GM19023 (cell line): ENCODE data around the gene EOLA1.
"Not testable (repeated sequence)": the region's sequence is repeated elsewhere in the genome, so short reads cannot be mapped to it uniquely, and the experiment has no call there.

Experiments used
- ATAC-seq: cut with Tn5 transposase; IDR thresholded peaks from one replicate; pipeline ENCODE4 v1.9.1; 2021; ENCODE audit warnings: mild to moderate bottlenecking, moderate library complexity; ENCODE audit not compliant: unreplicated experiment

The EOLA1 gene

DNA sequence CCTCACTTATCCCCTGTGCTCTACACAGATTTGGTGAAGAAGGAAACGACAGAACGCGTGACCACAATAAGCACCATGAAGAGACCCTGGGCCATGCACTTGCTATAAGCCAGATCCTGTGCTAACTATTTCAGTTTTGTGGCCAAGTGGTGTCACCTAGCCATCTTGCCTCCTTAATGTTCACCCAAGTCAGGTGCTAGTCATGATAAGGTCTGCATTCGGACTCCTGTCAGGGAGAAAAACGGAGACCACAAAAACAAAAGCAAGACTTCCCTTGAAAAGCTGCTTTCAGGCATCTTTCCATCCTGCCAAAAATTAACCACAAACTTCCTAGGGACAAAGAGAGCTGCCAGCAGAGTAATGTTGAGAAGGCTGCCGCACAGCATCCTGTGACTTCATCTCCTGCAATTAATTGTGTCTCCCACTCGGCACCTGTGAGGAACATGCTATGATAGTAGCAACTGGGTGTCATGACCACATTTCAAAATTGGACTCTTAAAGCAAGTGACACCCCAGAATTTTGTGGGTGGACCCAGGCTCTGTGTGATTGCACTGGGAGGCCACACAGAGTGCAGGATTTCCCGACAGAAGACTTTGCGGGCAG, 26.9 kb upstream of the EOLA1 start:
- ATAC-seq, result no peak

- no peak for ATAC-seq
Observed at GRCh38 chrX:149515954-149516602, 24.7 kb upstream of the EOLA1 start.

DNA sequence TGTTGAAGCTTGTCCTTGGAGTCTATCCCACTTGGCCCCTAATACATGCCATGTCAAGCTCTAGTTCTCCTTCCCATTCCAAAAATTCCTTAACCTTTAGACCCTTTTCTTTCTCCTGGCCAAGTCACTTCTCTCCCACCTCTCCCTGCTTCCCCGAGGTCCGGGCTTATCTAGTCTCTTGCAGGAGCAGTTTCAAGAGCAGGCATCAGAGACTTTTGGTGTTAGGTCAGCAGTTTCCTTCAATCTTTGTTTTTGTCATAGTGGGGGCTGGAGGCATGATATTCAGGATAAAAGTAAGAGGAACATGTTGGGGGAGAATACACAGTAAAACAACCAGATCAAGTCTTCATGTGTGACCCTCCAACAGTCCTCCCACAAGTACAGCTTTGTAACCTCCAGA, 24.2 kb upstream of the EOLA1 start:
- no peak for ATAC-seq

- ATAC-seq, result no peak
Observed at GRCh38 chrX:149517308-149517707, 23.5 kb upstream of the EOLA1 start.

GRCh38 chrX:149518236-149518635, 22.6 kb upstream of the EOLA1 start:
- no peak for ATAC-seq

GRCh38 chrX:149520636-149521277, 20.1 kb upstream of the EOLA1 start:
- not testable (repeated sequence) for ATAC-seq

GRCh38 chrX:149521438-149521837, 19.4 kb upstream of the EOLA1 start:
- ATAC-seq, result no peak

- ATAC-seq, result no peak
Observed at GRCh38 chrX:149522916-149523315, 17.9 kb upstream of the EOLA1 start.

GRCh38 chrX:149525389-149525788, 15.4 kb upstream of the EOLA1 start:
- peak; percentile 88 for ATAC-seq

GRCh38 chrX:149525903-149526302, 14.9 kb upstream of the EOLA1 start:
- peak; percentile 46 for ATAC-seq

DNA sequence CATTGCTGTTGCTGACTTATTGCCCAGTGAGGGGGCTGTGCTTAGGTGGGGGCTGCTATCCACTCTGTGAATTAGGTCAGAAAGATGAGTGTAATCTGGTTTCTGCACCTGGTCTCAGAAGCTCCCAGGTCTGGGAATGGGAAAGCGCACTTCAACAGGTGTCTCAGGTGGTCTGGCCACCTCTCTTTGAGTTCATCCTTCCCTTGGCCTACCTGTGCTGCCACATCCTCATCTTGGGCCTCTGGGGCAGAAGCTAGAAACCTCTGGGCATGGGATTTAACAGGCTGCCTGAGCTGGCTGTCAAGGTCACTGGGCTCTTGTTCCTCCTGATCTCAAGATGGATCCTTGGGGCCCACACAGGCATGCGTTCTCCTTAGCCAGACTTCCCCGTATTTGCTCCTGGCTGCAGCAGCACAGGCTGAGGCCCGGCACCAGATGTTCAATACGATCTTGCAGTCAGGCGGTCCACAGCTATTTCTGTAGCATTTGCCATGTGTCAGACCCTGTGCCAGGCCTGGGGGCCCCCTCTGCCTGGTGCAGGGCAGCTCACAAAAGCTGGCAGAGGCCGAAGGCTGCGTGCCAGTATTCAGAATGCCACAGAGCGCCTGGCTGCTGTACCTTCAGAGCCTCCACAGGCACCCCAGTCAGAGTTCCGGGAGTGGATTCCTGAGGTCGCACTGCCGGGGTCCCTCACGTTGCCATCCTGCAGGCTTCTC, 14.3 kb upstream of the EOLA1 start:
- not testable (repeated sequence) for ATAC-seq

DNA sequence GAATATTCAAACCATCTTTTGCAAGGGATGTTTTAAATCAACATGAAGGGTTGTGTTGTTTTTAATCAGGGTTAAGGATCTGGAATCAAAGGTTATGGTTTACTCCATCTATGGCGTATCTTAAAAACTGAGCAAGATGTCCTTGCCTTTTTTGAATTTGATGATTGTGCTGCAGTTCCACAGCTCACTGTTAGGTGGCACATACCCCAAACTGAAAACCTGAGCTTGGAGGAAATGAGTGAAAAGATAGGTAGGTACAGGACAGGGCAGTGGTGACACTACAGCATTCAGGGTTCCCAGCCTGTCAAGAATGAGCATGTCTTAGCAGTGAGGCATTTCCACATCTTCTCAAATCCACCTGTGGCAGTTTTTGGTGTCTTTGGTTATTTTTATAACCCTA, 13.1 kb upstream of the EOLA1 start:
- peak; percentile 23 for ATAC-seq

- no peak for ATAC-seq
Observed at GRCh38 chrX:149528381-149528780, 12.4 kb upstream of the EOLA1 start.

DNA sequence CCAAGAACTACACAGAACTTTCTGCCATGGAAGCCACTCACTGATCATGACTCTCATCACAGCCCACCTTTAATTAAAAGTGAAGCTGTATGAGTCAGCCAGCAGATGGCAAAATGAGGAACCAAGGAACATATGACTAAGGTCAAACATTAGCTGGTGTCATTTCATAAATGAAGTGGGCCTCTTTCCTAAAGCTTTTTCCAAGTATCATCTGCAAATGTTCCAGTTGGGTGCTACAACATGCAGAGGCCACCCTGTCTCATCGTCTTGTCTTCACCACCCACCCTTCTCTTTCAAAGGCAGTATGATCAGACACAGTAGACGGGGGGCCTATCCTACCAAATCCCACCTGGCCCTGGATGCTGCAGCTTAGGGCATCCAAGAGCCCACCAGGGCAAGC, 9.2 kb upstream of the EOLA1 start:
- no peak for ATAC-seq

DNA sequence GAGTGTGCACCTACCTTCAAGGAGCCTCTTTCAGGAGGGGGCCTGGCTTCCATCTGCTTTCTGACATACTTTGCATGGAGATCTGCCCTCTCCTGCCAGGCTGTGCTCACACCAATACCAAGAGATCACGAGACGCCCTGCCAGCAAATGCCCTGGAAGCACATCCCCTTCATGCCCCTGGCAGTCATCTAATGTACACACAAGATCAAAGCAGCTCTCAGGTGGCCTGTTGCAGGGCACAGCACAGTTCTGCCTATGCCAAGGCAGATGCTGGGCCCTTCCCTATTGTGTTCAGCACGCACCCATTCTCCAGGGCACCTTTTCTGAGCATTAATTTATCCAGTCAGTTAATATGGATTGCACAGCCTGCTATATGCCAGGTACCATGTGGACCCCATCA, 7.9 kb upstream of the EOLA1 start:
- ATAC-seq, result not testable (repeated sequence)

- not testable (repeated sequence) for ATAC-seq
Observed at GRCh38 chrX:149533999-149534398, 6.8 kb upstream of the EOLA1 start.

DNA sequence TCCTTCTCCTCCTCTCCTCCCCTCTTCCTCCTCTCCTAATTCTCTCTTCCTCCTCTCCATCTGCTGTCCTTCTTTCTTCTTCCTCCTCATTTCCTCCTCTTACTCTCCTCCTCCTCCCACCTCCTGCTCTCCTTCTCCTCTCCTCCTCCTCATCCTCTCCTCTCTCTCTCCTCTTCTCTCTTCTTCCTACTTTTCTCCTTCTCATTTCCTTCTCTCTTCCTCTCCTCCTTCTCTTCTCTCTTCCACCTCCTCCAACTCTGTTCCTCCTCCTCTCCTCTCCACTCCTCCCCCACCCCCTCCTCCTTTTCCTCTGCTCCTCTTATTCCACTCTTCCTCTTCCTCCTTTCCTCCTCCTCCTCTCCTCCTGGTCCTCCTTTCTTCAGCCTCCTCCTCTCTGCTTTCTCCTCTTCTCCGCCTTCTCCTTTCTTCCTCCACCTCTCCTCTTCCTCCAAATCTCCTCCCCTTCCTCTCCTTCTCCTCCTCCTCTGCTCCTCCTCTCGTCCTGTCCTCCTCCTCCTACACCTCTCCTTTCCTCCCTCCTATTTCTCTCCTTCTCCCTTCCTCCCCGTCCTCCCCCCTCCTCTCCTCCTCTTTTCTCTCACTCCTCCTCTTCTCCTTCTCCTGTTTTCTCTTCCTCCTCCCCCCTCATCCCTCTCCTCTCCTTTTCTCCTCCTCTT, 5.7 kb upstream of the EOLA1 start:
- not testable (repeated sequence) for ATAC-seq

DNA sequence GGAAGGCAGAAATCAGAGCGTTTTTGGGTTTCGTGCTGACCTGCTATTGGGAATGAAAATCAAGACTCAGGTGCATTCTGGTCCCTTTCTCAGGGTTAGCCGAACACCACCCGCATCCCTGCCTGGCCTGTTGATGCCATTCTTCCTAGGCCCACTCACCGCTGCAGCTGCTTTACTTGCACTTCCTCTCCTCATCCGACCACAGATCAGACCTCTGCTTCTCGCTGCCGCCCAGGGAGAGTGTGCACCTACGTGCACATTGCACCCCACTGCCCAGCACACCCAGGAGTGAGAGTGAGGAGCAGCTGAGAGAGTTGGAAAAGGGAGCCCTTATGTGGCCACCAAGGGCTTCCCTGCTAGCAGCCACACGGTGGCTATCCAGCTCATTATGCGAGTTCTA, 3.3 kb upstream of the EOLA1 start:
- ATAC-seq, result not testable (repeated sequence)

DNA sequence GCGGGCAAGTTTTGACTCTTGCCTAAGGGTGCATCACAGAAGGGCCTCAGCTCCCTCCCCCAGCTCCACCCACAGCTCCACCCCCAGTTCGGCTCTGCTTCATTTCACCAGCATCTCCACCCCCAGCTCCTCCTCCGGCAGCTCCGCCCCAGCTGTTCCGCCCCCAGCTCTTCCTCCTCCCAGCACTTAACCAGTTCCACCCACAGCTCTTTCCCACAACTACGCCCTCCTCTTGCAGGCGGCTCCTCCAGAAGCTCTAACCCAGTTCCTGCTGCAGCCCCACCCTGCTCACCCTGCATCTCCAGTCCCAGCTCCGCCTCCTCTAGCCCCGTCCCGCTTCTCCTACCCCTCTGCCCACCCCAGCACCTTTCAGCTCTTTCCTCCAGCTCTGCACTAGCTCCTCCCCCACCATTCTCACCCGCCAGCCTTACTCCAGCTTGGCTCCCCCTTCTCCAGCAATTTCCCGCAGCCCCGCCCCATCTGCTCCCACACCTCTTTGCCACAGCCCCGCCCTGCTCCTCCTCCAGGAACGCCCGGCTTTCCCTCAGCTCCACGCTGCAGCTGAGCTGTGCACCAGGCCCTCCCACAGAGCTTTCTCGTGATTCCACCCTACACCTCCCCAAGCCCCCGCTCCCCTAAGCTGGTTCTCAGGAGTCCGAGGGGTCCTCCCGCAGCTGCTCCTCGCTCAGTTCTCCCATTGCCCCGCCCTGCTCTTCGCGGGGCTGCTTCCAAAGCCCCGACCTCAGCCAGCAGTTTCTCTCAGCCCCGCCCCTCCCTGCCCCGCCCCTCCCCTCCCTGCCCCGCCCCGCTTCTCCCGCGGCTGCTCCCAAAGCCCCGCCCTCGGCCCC, 1.3 kb upstream of the EOLA1 start:
- ATAC-seq, result peak; percentile 45

DNA sequence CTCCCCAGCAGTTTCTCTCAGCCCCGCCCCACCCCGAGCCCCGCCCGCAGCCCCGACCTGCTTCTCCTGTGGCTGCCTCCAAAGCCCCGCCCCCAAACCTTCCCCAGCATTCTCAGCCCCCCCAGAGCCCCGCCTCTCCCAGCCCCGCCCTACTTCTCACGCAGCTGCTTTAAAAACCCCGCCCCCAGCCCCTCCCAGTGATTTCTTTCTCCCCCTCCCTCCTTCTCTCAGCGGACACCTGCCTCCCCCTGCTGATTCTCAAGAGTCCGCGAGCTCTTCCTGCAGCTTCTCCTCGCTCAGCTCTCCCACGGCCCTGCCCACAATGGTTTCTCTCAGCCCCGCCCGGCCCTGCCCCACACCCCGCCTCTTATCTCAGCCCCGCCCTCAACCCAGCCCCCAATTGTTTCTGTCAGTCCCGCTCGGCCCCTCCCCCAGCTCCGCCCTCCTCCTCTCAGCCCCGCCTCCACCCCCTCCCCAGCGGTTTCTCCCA, 636 bp upstream of the EOLA1 start:
- peak; percentile 3 for ATAC-seq
